WTC11 (cell line): ENCODE measurements around the gene HOXB3. TPM values are rescaled to one million over a fixed set of nuclear protein-coding genes. Genes with fewer than 3 reads are reported as not detected.

Source experiments
- ATAC-seq: fragments of 200-7000 bp; cut with Tn5 transposase; 2 replicates; pipeline ENCODE4 v1.10.0; 2021; ENCODE audit warnings: mild to moderate bottlenecking, moderate library complexity
- CTCF ChIA-PET: fragments of 300-600 bp; sonication (Branson Sonifier 250); formaldehyde crosslinking; loops from one replicate; lab custom pipeline; 2021; ENCODE audit warnings: antibody characterized with exemption; lab: Charles Lee
- POLR2A ChIA-PET: fragments of 350-600 bp; sonication (Branson Sonifier 250); formaldehyde crosslinking; loops from one replicate; lab custom pipeline; 2021; ENCODE audit warnings: antibody characterized with exemption; lab: Charles Lee
- DNase-seq: peaks from one replicate; pipeline ENCODE4 v3.0.0; 2021; ENCODE audit warnings: low spot score
- H3K27ac Mint-ChIP-seq: 2 replicates; pipeline ENCODE4 v1.8.0; 2021; ENCODE audit warnings: mixed read lengths
- H3K27me3 Mint-ChIP-seq: 2 replicates; pipeline ENCODE4 v1.8.0; 2021; ENCODE audit warnings: low read depth, mild to moderate bottlenecking, moderate library complexity, mixed read lengths
- H3K36me3 Mint-ChIP-seq: 2 replicates; pipeline ENCODE4 v1.8.0; 2021; ENCODE audit warnings: mixed read lengths
- H3K4me1 Mint-ChIP-seq: 2 replicates; pipeline ENCODE4 v1.8.0; 2022; ENCODE audit warnings: mixed read lengths
- H3K4me3 Mint-ChIP-seq: 2 replicates; pipeline ENCODE4 v1.8.0; 2021; ENCODE audit warnings: mild to moderate bottlenecking, moderate library complexity, mixed read lengths
- H3K9me3 Mint-ChIP-seq: 2 replicates; pipeline ENCODE4 v1.8.0; 2021; ENCODE audit warnings: mixed read lengths
- CBFB ChIP-seq: sonication (generic); formaldehyde crosslinking; IDR thresholded peaks from 2 replicates; pipeline ENCODE4 v1.8.1; 2022; ENCODE audit warnings: mild to moderate bottlenecking, low read depth, missing genetic modification reagents
- E2F4 ChIP-seq: sonication (generic); formaldehyde crosslinking; IDR thresholded peaks from 2 replicates; pipeline ENCODE4 v1.8.1; 2022; ENCODE audit warnings: low read depth, mild to moderate bottlenecking, moderate library complexity, missing genetic modification reagents, borderline replicate concordance
- FOXK1 ChIP-seq: sonication (generic); formaldehyde crosslinking; IDR thresholded peaks from 2 replicates; pipeline ENCODE4 v1.8.0; 2022; ENCODE audit warnings: mild to moderate bottlenecking, moderate library complexity, missing genetic modification reagents
- NR2C2 ChIP-seq: sonication (generic); formaldehyde crosslinking; IDR thresholded peaks from 2 replicates; pipeline ENCODE4 v1.8.0; 2022; ENCODE audit warnings: mild to moderate bottlenecking, missing genetic modification reagents
- SOX15 ChIP-seq: fragments of 250-450 bp; sonication (Bioruptor Pico); IDR thresholded peaks from 2 replicates; pipeline ENCODE4 v1.9.0; 2021; ENCODE audit warnings: mild to moderate bottlenecking
- SP1 ChIP-seq: sonication (generic); formaldehyde crosslinking; conservative IDR thresholded peaks from 2 replicates; pipeline ENCODE4 v1.8.1; 2022; ENCODE audit warnings: missing genetic modification reagents
- TP53 ChIP-seq: sonication (generic); formaldehyde crosslinking; IDR thresholded peaks from 2 replicates; pipeline ENCODE4 v1.8.1; 2023; ENCODE audit warnings: mild to moderate bottlenecking, missing genetic modification reagents
- ZBTB21 ChIP-seq: sonication (generic); formaldehyde crosslinking; IDR thresholded peaks from 2 replicates; pipeline ENCODE4 v1.8.1; 2023; ENCODE audit warnings: mild to moderate bottlenecking, missing genetic modification reagents, borderline replicate concordance
- ZNF121 ChIP-seq: sonication (generic); formaldehyde crosslinking; IDR thresholded peaks from 2 replicates; pipeline ENCODE4 v1.8.0; 2023; ENCODE audit warnings: missing genetic modification reagents
- ZNF317 ChIP-seq: sonication (generic); formaldehyde crosslinking; IDR thresholded peaks from 2 replicates; pipeline ENCODE4 v1.8.1; 2023; ENCODE audit warnings: low read depth, mild to moderate bottlenecking, moderate library complexity, missing genetic modification reagents, borderline replicate concordance
- ZNF425 ChIP-seq: fragments of 250-450 bp; sonication (Bioruptor Pico); conservative IDR thresholded peaks from 2 replicates; pipeline ENCODE4 v1.9.0; 2021; ENCODE audit warnings: mild to moderate bottlenecking
- total RNA-seq: library from RNA; stranded (reverse); gene quantifications from 3 replicates; pipeline ENCODE4 v1.2.3, GENCODE V29; 2021
- TF ChIP-seq, protein P1 (sequence below): fragments of 250-450 bp; sonication (Bioruptor Pico); IDR thresholded peaks from 2 replicates; pipeline ENCODE4 v1.9.0; 2021; ENCODE audit warnings: mild to moderate bottlenecking, borderline replicate concordance
- TF ChIP-seq, protein P2 (sequence below): fragments of 250-450 bp; sonication (Bioruptor Pico); IDR thresholded peaks from 2 replicates; pipeline ENCODE4 v1.9.0; 2021; ENCODE audit warnings: moderate library complexity, mild to moderate bottlenecking, inconsistent platforms, borderline replicate concordance
- TF ChIP-seq, protein P3 (sequence below): sonication (generic); formaldehyde crosslinking; IDR thresholded peaks from 2 replicates; pipeline ENCODE4 v1.8.1; 2023; ENCODE audit warnings: mild to moderate bottlenecking, missing genetic modification reagents, borderline replicate concordance

The HOXB3 gene
- total RNA-seq, 1 experiment from 2014 or later = 0.09 TPM

DNA sequence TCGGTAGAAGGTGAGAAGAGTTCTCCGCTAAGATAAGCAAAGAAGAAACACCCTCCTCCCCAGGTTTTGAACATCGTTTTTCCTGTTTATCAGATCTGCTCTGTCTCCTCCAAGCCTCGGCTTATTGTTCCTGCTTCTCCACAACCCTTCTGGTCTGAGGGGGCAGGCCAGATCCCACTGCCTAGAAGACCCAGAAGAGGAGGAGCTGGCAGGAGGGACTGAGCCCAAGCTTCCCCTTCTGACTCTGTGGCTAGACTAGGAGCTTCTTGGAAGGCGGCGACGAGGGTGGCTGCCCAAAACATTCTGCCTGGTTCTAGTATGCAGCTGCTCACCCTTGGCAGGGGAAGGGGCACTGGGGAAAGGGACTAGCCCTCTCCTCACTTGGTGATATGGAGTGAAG is 8.7 kb upstream of the HOXB3 start:
- Mint-ChIP-seq H3K4me1 (peaks cover 41% of the 10 kb centered on the region), H3K36me3 (peaks cover 2% of the 10 kb centered on the region; the same call in 1 of the 2 replicates), H3K27ac (no peak overlapping the region), H3K9me3 (no peaks in the 10 kb centered on the region), H3K27me3 (peaks cover 100% of the 10 kb centered on the region; the same call in 1 of the 2 replicates), H3K4me3 (no peak overlapping the region)
- ChIA-PET POLR2A (interaction anchor here (0.8 kb wide), 1 partner anchor 63 kb away, joined by 5 read pairs; no protein-coding TSS in a partner anchor), CTCF (interaction anchor here (1.5 kb wide), 1 partner anchor 14 kb away, joined by 5 read pairs; no protein-coding TSS in a partner anchor)
- DNase-seq (no peak), ATAC-seq (no peak)
- TF ChIP-seq, protein P1, sequence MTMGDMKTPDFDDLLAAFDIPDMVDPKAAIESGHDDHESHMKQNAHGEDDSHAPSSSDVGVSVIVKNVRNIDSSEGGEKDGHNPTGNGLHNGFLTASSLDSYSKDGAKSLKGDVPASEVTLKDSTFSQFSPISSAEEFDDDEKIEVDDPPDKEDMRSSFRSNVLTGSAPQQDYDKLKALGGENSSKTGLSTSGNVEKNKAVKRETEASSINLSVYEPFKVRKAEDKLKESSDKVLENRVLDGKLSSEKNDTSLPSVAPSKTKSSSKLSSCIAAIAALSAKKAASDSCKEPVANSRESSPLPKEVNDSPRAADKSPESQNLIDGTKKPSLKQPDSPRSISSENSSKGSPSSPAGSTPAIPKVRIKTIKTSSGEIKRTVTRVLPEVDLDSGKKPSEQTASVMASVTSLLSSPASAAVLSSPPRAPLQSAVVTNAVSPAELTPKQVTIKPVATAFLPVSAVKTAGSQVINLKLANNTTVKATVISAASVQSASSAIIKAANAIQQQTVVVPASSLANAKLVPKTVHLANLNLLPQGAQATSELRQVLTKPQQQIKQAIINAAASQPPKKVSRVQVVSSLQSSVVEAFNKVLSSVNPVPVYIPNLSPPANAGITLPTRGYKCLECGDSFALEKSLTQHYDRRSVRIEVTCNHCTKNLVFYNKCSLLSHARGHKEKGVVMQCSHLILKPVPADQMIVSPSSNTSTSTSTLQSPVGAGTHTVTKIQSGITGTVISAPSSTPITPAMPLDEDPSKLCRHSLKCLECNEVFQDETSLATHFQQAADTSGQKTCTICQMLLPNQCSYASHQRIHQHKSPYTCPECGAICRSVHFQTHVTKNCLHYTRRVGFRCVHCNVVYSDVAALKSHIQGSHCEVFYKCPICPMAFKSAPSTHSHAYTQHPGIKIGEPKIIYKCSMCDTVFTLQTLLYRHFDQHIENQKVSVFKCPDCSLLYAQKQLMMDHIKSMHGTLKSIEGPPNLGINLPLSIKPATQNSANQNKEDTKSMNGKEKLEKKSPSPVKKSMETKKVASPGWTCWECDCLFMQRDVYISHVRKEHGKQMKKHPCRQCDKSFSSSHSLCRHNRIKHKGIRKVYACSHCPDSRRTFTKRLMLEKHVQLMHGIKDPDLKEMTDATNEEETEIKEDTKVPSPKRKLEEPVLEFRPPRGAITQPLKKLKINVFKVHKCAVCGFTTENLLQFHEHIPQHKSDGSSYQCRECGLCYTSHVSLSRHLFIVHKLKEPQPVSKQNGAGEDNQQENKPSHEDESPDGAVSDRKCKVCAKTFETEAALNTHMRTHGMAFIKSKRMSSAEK (CRISPR knock-in tag) = no peak
- no peak for TF ChIP-seq SP1 (CRISPR knock-in tag)
- no peak for TF ChIP-seq ZNF317 (CRISPR knock-in tag)
- TF ChIP-seq CBFB (CRISPR knock-in tag) = no peak
- TF ChIP-seq ZNF425 = no peak
- no peak for TF ChIP-seq ZBTB21 (CRISPR knock-in tag)
- no peak for TF ChIP-seq FOXK1
- TF ChIP-seq, protein P2, sequence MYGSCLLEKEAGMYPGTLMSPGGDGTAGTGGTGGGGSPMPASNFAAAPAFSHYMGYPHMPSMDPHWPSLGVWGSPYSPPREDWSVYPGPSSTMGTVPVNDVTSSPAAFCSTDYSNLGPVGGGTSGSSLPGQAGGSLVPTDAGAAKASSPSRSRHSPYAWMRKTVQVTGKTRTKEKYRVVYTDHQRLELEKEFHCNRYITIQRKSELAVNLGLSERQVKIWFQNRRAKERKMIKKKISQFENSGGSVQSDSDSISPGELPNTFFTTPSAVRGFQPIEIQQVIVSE = no peak
- TF ChIP-seq E2F4 (CRISPR knock-in tag) = no peak
- no peak for TF ChIP-seq SOX15 (CRISPR knock-in tag)
- TF ChIP-seq, protein P3, sequence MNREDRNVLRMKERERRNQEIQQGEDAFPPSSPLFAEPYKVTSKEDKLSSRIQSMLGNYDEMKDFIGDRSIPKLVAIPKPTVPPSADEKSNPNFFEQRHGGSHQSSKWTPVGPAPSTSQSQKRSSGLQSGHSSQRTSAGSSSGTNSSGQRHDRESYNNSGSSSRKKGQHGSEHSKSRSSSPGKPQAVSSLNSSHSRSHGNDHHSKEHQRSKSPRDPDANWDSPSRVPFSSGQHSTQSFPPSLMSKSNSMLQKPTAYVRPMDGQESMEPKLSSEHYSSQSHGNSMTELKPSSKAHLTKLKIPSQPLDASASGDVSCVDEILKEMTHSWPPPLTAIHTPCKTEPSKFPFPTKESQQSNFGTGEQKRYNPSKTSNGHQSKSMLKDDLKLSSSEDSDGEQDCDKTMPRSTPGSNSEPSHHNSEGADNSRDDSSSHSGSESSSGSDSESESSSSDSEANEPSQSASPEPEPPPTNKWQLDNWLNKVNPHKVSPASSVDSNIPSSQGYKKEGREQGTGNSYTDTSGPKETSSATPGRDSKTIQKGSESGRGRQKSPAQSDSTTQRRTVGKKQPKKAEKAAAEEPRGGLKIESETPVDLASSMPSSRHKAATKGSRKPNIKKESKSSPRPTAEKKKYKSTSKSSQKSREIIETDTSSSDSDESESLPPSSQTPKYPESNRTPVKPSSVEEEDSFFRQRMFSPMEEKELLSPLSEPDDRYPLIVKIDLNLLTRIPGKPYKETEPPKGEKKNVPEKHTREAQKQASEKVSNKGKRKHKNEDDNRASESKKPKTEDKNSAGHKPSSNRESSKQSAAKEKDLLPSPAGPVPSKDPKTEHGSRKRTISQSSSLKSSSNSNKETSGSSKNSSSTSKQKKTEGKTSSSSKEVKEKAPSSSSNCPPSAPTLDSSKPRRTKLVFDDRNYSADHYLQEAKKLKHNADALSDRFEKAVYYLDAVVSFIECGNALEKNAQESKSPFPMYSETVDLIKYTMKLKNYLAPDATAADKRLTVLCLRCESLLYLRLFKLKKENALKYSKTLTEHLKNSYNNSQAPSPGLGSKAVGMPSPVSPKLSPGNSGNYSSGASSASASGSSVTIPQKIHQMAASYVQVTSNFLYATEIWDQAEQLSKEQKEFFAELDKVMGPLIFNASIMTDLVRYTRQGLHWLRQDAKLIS = no peak
- TF ChIP-seq TP53 (CRISPR knock-in tag) = no peak
- TF ChIP-seq ZNF121 (CRISPR knock-in tag) = no peak
- TF ChIP-seq NR2C2 (CRISPR knock-in tag) = no peak
